Neuron (in vitro differentiated cells): ENCODE measurements around the gene SEZ6L.
"Not testable (repeated sequence)": the region's sequence is repeated elsewhere in the genome, so short reads cannot be mapped to it uniquely, and the experiment has no call there.

ENCODE experiments used
- H2AFZ ChIP-seq: one replicate; pipeline ENCODE4 v1.6.1; 2013; ENCODE audit warnings: low read depth, mild to moderate bottlenecking, inconsistent platforms, low read length, moderate library complexity
- H3K27me3 ChIP-seq: one replicate; pipeline ENCODE4 v1.6.1; 2013; ENCODE audit warnings: low read length; ENCODE audit not compliant: insufficient read depth
- H3K36me3 ChIP-seq: one replicate; pipeline ENCODE4 v1.6.1; 2013; ENCODE audit warnings: low read length; ENCODE audit not compliant: insufficient read depth
- H3K4me1 ChIP-seq: one replicate; pipeline ENCODE4 v1.6.1; 2013; ENCODE audit warnings: low read length; ENCODE audit not compliant: insufficient read depth
- H3K4me3 ChIP-seq: 2 replicates; pipeline ENCODE4 v1.5.1; 2013; ENCODE audit warnings: mild to moderate bottlenecking, low read length, moderate library complexity
- H3K9me3 ChIP-seq: one replicate; pipeline ENCODE4 v1.6.1; 2013; ENCODE audit warnings: low read length

The SEZ6L gene

DNA sequence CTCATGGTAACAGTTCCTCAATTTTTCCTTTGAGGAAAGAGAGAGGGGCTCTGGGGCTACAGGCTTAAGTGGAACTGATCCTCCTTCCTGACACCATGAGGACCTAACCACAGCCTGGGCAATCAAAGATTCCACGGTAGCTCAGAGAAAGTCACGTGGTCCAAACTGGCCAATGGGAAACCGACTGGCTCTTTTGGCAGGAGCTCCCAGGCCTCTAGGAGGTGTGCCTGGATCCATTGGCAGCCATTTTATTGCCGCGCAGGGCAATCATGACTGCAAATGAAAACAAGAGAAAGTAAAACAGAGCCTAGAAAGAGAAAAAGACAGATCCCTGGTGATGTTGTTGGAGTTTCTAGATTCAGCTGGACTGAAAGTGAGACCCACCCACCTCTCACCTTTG is 232.5 kb downstream of the SEZ6L start:
- Histone ChIP-seq H3K4me3 (no peak overlapping the region), H2AFZ (no peak overlapping the region)

DNA sequence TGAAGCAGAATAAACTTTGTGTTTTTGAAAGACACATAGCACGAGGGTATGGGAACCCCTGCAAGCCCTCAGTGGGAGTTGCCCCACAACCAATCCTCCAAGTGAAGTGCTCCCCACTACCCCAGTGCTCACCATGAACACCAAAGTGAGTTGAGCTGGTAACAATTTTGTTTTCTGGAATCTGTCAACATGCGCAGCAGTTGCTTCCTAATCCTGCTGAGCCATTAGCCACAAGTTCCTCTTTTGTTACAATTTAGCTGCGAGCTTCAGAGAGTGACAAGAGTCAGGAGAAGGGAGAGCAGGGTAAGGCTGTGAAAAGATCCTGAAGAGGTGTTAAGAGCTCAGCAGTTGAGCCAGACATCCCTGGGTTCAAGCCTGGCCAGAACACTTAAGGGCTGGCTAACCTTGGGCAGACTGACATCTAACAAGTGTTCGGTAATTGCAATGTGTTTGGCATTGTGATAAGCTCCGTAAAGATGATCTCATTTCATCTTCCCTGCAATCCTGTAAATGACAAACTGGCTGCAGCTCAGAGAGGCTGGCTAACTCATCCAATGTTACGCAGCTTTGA is 235.7 kb downstream of the SEZ6L start:
- H3K4me3 ChIP-seq = peak overlapping the region; percentile 6
- H3K36me3 ChIP-seq = no peaks in the 10 kb centered on the region
- peaks cover 29% of the 10 kb centered on the region for H3K4me1 ChIP-seq
- H3K9me3 ChIP-seq = no peaks in the 10 kb centered on the region
- H3K27me3 ChIP-seq = no peaks in the 10 kb centered on the region
- peak overlapping the region; percentile 68 for H2AFZ ChIP-seq

More for the DNA sequence above, 232.5 kb downstream of the SEZ6L start:
- Histone ChIP-seq H3K4me1 (peaks cover 23% of the 10 kb centered on the region), H3K27me3 (no peaks in the 10 kb centered on the region), H3K36me3 (no peaks in the 10 kb centered on the region), H3K9me3 (no peaks in the 10 kb centered on the region)

DNA sequence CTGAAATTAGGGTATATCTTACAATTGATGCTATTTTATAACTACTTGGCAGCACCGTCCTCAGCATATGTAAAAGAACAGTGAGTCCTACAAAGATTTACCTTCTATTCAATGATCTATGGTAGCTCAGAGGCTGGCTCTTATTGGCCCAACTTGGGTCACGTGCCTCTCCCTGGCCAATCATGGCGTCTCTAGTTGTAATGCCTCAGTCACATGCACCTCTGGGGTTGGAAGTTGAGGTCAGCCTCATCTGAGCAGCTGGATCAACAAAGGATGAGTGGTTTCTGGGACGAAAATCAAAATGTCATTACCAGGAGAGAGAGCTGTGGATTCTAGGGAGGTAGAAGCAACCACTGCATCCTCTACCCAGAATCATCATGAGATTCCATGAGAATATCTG is 236.9 kb downstream of the SEZ6L start:
- H3K27me3 ChIP-seq = no peaks in the 10 kb centered on the region
- no peaks in the 10 kb centered on the region for H3K9me3 ChIP-seq
- no peaks in the 10 kb centered on the region for H3K36me3 ChIP-seq
- H2AFZ ChIP-seq = no peak overlapping the region
- H3K4me3 ChIP-seq = no peak overlapping the region
- H3K4me1 ChIP-seq = peaks cover 35% of the 10 kb centered on the region

DNA sequence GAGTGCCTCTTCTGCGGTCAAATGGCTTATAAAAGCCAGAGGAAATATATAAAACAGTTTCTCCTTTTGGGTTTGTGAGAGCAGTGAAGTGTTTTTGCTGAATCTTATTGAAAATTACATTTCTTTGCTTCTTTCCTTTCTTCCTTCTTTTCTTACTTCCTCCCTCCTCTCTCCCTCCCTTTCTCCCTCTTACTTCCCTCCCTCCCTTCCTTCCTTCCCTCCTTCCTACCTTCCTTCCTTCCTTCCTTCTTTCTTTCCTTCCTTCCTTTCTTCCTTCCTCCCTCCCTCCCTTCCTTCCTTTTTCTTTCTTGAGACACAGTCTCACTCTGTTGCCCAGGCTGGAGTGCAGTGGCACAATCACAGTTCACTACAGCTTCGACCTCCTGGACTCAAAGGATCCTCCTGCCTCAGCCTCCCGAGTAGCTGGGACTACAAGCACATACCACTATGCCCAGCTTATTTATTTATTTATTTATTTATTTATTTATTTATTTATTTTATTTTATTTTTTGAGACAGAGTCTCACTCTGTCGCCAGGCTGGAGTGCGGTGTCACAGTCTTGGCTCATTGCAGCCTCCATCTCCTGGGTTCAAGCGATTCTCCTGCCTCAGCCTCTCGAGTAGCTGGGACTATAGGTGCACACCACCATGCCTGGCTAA is 239.4 kb downstream of the SEZ6L start:
- H3K27me3 ChIP-seq, H2AFZ ChIP-seq, H3K36me3 ChIP-seq, H3K9me3 ChIP-seq, H3K4me3 ChIP-seq: not testable (repeated sequence)
- peaks cover 35% of the 10 kb centered on the region for H3K4me1 ChIP-seq

DNA sequence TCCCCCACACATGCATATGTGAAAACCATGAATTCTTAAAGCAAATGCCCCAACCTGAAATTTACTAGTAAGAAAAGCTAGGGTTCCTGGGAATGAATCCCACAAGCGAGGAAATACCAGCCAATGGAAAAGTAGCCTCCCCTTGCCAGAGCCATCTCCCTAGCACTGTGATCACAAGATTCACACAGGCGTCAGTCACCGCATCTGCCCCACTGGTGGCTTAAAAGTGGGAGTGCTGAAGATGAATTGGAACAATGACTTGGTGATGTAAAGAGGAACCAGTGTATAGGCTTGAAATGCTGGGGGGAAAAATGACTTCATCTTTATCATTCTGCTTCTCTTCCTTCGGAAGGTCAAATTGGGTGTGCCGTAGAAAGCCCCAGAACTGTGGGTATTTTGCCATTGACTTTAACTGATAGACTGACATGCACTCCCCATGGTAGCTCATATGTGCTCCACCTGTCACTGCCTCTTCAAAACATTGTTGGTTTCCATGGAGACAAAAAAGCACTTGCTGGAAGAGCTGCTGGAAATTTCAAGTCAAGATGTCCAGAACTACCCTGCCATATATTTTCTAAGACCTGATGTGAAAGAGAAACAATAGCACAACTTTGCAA is 240.6 kb downstream of the SEZ6L start:
- Histone ChIP-seq H3K4me3 (no peak overlapping the region), H3K9me3 (no peaks in the 10 kb centered on the region), H3K36me3 (no peaks in the 10 kb centered on the region), H3K27me3 (no peaks in the 10 kb centered on the region), H2AFZ (no peak overlapping the region), H3K4me1 (peaks cover 24% of the 10 kb centered on the region)

DNA sequence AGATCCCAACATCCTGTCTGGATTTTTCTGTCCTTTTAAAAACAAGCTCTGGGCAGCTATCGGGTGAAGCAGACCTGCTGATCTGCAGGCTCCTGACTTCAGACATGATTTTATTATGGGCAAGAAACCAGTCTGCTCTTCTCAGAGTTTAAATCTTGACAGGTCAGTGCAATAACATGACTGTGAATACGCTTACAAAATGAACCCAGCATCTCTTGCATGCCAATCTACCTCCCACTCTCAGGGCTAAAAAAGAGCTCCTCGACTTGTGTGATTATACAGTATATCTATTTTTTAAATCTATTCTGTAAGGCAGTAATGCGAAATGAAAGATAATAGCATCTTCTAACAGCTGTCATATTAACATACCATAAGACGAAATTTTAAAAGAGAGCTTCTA is 241.1 kb downstream of the SEZ6L start:
- Histone ChIP-seq H3K4me3 (no peak overlapping the region), H3K27me3 (no peaks in the 10 kb centered on the region), H3K9me3 (no peaks in the 10 kb centered on the region)

DNA sequence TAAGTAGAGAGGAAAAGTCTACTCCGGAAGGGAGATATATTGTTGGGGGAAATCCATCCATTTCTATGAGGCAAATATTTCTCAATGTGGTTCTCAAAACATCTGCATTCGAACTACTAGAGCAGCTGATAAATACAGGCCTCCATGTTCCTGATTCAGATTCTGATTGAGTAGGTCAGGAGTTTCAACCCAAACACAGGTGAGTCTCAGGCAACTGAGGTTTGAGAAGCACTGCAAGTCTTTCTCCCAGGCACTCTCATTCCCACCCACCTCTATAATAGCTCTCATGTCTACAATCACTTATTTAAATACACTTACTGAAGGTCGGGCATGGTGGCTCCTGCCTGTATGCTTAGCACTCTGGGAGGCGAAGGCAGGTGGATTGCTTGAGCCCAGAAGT is 245.1 kb downstream of the SEZ6L start:
- Histone ChIP-seq H2AFZ (no peak overlapping the region), H3K36me3 (no peaks in the 10 kb centered on the region), H3K27me3 (peaks cover 2% of the 10 kb centered on the region), H3K4me3 (no peak overlapping the region), H3K9me3 (no peaks in the 10 kb centered on the region), H3K4me1 (peaks cover 17% of the 10 kb centered on the region)

More for the DNA sequence above, 241.1 kb downstream of the SEZ6L start:
- H2AFZ ChIP-seq = no peak overlapping the region
- H3K36me3 ChIP-seq = no peaks in the 10 kb centered on the region
- H3K4me1 ChIP-seq = peaks cover 18% of the 10 kb centered on the region

DNA sequence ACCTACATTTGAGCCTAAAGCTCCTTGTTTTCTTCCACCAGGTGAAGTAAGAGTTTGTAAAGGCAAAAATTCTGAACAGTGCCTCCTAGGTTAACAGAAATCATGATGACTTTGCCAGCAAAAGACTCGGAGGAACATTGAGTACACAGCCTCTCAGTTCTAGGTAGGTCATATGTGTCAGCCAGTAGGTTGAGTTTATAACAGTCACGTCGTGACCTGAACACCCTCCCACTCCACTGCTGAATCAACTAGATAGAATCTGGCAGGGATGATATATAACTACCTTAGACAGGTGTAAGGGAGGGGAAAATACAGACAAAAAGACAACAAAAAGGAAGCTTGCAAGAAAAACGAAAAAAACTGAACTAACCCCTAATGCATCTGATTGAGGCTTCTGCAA is 247.0 kb downstream of the SEZ6L start:
- no peak overlapping the region for H3K4me3 ChIP-seq
- H2AFZ ChIP-seq = no peak overlapping the region
- no peaks in the 10 kb centered on the region for H3K36me3 ChIP-seq
- H3K9me3 ChIP-seq = no peaks in the 10 kb centered on the region
- peaks cover 4% of the 10 kb centered on the region for H3K4me1 ChIP-seq
- peaks cover 9% of the 10 kb centered on the region for H3K27me3 ChIP-seq

DNA sequence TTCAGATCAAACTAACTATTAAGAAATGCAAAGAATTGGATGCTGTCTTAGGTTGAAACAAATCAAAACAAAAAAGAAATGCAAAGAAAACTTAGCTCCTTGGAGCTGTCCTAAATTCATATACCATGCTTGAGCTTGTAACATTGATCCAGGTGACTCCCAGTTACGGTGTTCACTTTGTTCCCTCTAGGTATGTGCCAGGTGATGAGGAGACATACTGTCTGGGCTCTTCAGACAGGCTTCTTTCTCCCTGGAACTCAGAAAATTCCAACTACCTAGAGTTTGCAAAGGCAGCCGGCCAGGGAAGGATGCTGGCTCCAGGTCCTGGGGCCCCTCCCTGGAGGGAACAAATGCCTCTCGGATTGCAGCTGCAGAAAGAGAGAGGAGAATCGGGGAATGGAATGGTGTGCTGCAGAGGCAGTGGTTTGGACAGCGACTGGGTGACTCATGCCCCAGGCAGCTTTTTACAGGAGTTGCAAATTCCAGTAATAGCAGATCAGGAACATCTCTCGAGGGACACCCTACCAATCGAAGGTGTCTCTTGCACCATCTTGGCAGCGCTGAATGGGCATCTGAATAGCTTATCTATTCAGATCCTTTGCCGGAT is 247.5 kb downstream of the SEZ6L start:
- Histone ChIP-seq H3K9me3 (no peaks in the 10 kb centered on the region), H3K4me1 (peaks cover 4% of the 10 kb centered on the region), H3K4me3 (no peak overlapping the region), H2AFZ (no peak overlapping the region), H3K27me3 (peaks cover 9% of the 10 kb centered on the region), H3K36me3 (no peaks in the 10 kb centered on the region)

DNA sequence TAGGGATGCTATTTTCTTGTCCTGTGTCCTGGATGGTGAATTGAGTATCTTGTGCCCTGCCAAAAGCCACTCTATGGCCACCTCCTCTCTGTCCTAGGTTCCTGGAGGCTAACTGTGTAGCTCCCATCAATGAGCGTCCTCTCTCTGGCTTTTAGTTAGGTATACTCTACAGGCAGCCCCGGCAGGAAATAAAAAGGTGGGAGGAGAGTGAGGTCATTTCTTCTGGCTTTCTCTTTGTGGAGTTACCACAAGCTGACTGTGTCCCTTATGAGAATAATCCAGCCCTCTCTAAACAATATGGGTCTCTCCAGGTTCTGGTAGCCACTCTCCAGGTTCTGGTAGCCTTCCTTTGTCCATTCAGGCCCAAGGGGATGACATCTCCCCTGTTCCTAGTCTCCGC is 248.1 kb downstream of the SEZ6L start:
- no peak overlapping the region for H3K4me3 ChIP-seq
- no peak overlapping the region for H2AFZ ChIP-seq
- peaks cover 4% of the 10 kb centered on the region for H3K4me1 ChIP-seq
- H3K9me3 ChIP-seq = no peaks in the 10 kb centered on the region
- peaks cover 9% of the 10 kb centered on the region for H3K27me3 ChIP-seq
- H3K36me3 ChIP-seq = no peaks in the 10 kb centered on the region

DNA sequence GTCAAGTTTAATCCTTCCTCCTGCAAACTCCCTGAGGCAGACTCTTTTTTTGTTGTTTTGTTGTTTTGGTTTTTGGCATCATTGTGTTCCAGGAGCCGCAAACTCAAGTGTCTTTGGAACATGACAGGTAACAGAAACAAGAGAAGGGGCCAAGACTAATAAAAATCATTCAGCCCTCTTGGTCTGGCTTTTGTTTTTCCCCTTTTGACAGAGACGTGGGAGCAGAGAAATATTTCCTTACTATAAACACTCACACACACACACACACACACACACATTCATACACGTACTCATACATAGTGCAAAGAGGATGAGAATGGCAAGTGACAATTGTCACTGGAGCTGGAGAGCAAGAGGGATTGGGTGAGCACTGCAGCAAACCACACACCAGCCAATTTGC is 249.4 kb downstream of the SEZ6L start:
- Histone ChIP-seq H3K36me3 (no peaks in the 10 kb centered on the region), H3K9me3 (peaks cover 7% of the 10 kb centered on the region), H2AFZ (no peak overlapping the region), H3K27me3 (peaks cover 9% of the 10 kb centered on the region), H3K4me1 (peaks cover 4% of the 10 kb centered on the region), H3K4me3 (no peak overlapping the region)

DNA sequence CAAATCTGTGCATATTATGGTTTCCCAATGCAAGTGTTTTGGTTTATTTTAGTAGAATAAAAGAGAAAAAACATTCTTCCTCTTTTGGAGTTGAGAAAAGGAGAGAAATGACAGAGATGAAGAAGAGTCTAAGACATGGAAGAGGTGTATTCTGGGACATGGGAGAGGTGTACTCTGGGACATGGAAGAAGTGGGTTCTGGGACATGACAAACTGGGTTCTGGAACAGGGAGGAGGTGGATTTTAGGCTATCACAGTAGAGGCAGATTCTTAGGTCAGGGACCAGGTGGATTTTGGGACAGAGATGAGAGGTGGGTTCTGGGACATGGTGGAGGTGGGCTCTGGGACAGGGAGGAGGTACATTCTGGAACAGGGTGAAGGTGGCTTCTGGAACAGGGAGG is 257.7 kb downstream of the SEZ6L start:
- Histone ChIP-seq H3K27me3 (no peaks in the 10 kb centered on the region), H3K9me3 (peaks cover 7% of the 10 kb centered on the region), H2AFZ (no peak overlapping the region), H3K36me3 (no peaks in the 10 kb centered on the region), H3K4me1 (peaks cover 26% of the 10 kb centered on the region), H3K4me3 (no peak overlapping the region)
